PC-3 (cell line): ENCODE data around the gene E2F3. TPM values are rescaled to one million over a fixed set of nuclear protein-coding genes. Genes with fewer than 3 reads are reported as not detected.
A peak's percentile ranks its signal among the peaks of the same experiment; 100 is the strongest.

Experiments used
- ATAC-seq: fragments of 200-7000 bp; cut with Tn5 transposase; 2 replicates; pipeline ENCODE4 v1.9.1; 2020; ENCODE audit warnings: mild to moderate bottlenecking, moderate library complexity
- BruUV-seq: library from RNA; stranded (reverse); fragments of 400-500 nt; replicated peaks from 2 replicates; lab custom pipeline; 2021; lab: Mats Ljungman, UMichigan
- CTCF ChIA-PET: fragments of 300-600 bp; sonication (Branson Sonifier 250); formaldehyde crosslinking; loops from one replicate; lab custom pipeline; 2022; ENCODE audit warnings: antibody characterized with exemption; lab: Charles Lee
- POLR2A ChIA-PET: fragments of 300-600 bp; sonication (Branson Sonifier 250); formaldehyde crosslinking; loops from one replicate; lab custom pipeline; 2022; ENCODE audit warnings: antibody characterized with exemption; ENCODE audit not compliant: unreplicated experiment; lab: Charles Lee
- DNase-seq: peaks from one replicate; pipeline ENCODE4 v3.0.0-alpha.2; 2015
- H2AFZ ChIP-seq: fragments of 300-600 bp; sonication (generic); 2 replicates; pipeline ENCODE4 v1.6.0; 2016; ENCODE audit warnings: antibody characterized with exemption, low read length
- H3F3A ChIP-seq: fragments of 300-600 bp; sonication (generic); one replicate; pipeline ENCODE4 v1.6.0; 2017; ENCODE audit warnings: antibody characterized with exemption, low read length, control low read depth, mild to moderate bottlenecking; ENCODE audit not compliant: unreplicated experiment
- H3K27ac ChIP-seq: fragments of 300-600 bp; sonication (generic); 2 replicates; pipeline ENCODE4 v1.5.1; 2016; ENCODE audit warnings: mild to moderate bottlenecking, low read length
- H3K27me3 ChIP-seq: fragments of 300-600 bp; sonication (generic); 2 replicates; pipeline ENCODE4 v1.6.1; 2016; ENCODE audit warnings: low read length, mixed read lengths
- H3K36me3 ChIP-seq: fragments of 300-600 bp; sonication (generic); 2 replicates; pipeline ENCODE4 v1.6.1; 2016; ENCODE audit warnings: low read depth, mixed run types, low read length, mixed read lengths
- H3K4me1 ChIP-seq: fragments of 300-600 bp; sonication (generic); 2 replicates; pipeline ENCODE4 v1.5.1; 2016; ENCODE audit warnings: low read length; ENCODE audit not compliant: insufficient read depth
- H3K4me2 ChIP-seq: fragments of 300-600 bp; sonication (generic); 2 replicates; pipeline ENCODE4 v1.6.0; 2016; ENCODE audit warnings: low read length
- H3K4me3 ChIP-seq: fragments of 300-600 bp; sonication (generic); 2 replicates; pipeline ENCODE4 v1.5.1; 2016; ENCODE audit warnings: mild to moderate bottlenecking, low read length, mixed read lengths
- H3K79me2 ChIP-seq: fragments of 300-600 bp; sonication (generic); 2 replicates; pipeline ENCODE4 v1.6.1; 2017; ENCODE audit warnings: low read length, mixed read lengths
- H3K9ac ChIP-seq: fragments of 300-600 bp; sonication (generic); 2 replicates; pipeline ENCODE4 v1.6.0; 2016; ENCODE audit warnings: mild to moderate bottlenecking, low read length
- H3K9me2 ChIP-seq: fragments of 300-600 bp; sonication (generic); replicated peaks from 2 replicates; pipeline ENCODE4 v1.6.1; 2016; ENCODE audit warnings: mixed run types, low read length, mixed read lengths
- H3K9me3 ChIP-seq: fragments of 300-600 bp; sonication (generic); 2 replicates; pipeline ENCODE4 v1.6.1; 2016; ENCODE audit warnings: low read length, mixed read lengths
- H4K20me1 ChIP-seq: fragments of 300-600 bp; sonication (generic); 2 replicates; pipeline ENCODE4 v1.6.1; 2016; ENCODE audit warnings: low read length, mixed read lengths
- CTCF ChIP-seq: fragments of 300-600 bp; sonication (generic); conservative IDR thresholded peaks from 2 replicates; pipeline ENCODE4 v1.5.1; 2017; ENCODE audit warnings: antibody characterized with exemption, low read depth, mild to moderate bottlenecking, low read length
- EZH2 ChIP-seq: fragments of 300-600 bp; sonication (generic); IDR thresholded peaks from one replicate; pipeline ENCODE4 v1.6.1; 2017; ENCODE audit warnings: antibody characterized with exemption, mild to moderate bottlenecking, low read length; ENCODE audit not compliant: unreplicated experiment
- EZH2phosphoT487 ChIP-seq: fragments of 300-600 bp; sonication (generic); IDR thresholded peaks from 2 replicates; pipeline ENCODE4 v1.6.1; 2018; ENCODE audit warnings: mild to moderate bottlenecking, antibody characterized with exemption, low read length, borderline replicate concordance
- intact Hi-C: fragments of 100-400 bp; cut with micrococcal nuclease; formaldehyde crosslinking; loops from 2 replicates; pipeline ENCODE4 v1.9.0; 2023
- total RNA-seq: library from RNA; depleted of rRNA; stranded (reverse); fragments of >200 nt; gene quantifications from 2 replicates; pipeline ENCODE4 v1.2.3, GENCODE V29; 2014

E2F3 gene
- total RNA-seq, 1 experiment from 2014 or later: 8.8 TPM

DNA sequence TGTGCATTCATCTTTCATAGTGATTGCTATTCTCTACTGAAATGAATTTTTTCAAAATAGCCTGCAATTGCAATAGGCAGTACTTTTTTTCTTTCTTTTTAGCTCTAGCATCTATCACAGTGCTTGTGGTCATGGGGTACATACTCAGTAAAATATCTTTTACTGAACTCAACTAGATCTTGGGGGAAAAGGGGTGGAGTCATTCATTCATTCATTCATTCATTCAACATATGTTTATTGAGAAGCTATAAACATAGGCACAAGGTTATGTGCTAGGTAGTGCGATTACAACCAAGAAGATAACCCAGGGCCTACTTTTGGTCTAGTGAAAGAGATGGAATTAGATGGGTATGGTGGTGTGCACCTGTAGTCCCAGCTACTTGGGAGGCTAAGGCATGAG, 131.2 kb downstream of the E2F3 start:
- H3K4me2 ChIP-seq: no peak overlapping the region
- CTCF ChIA-PET: interaction anchor here (0.5 kb wide), 1 partner anchor 128 kb away, joined by 5 read pairs; no protein-coding TSS in a partner anchor
- H3K27me3 ChIP-seq: no peaks in the 10 kb centered on the region
- no peaks in the 10 kb centered on the region for H3K36me3 ChIP-seq
- ATAC-seq (no peak), DNase-seq (no peak)
- no peaks in the 10 kb centered on the region for H4K20me1 ChIP-seq
- no peak overlapping the region for H3K4me3 ChIP-seq
- H3K9me2 ChIP-seq: no peaks in the 10 kb centered on the region
- H3F3A ChIP-seq: no peaks in the 10 kb centered on the region
- BruUV-seq: no TSS peak
- POLR2A ChIA-PET: no interaction called here
- no peak overlapping the region for H2AFZ ChIP-seq
- TF ChIP-seq CTCF: no peak
- TF ChIP-seq EZH2phosphoT487: no peak
- TF ChIP-seq EZH2: no peak
- H3K9me3 ChIP-seq: no peaks in the 10 kb centered on the region
- H3K27ac ChIP-seq: no peak overlapping the region
- peaks cover 34% of the 10 kb centered on the region for H3K79me2 ChIP-seq
- H3K9ac ChIP-seq: no peak overlapping the region
- intact Hi-C loops: loop anchor here (10.0 kb wide), 1 partner anchor 318 kb away; the partner anchor contains the start of gene MBOAT1
- H3K4me1 ChIP-seq: peaks cover 17% of the 10 kb centered on the region

GRCh38 chr6:20533746-20534294, 132.1 kb downstream of the E2F3 start:
- TF ChIP-seq CTCF: no peak
- TF ChIP-seq EZH2: no peak
- TF ChIP-seq EZH2phosphoT487: no peak
- Histone ChIP-seq H3K9ac (peak overlapping the region; percentile 89), H3K4me1 (peaks cover 13% of the 10 kb centered on the region), H3K9me3 (no peaks in the 10 kb centered on the region), H3K27me3 (no peaks in the 10 kb centered on the region), H3K36me3 (no peaks in the 10 kb centered on the region), H3F3A (no peaks in the 10 kb centered on the region), H4K20me1 (no peaks in the 10 kb centered on the region), H3K27ac (no peak overlapping the region), H3K4me3 (peak overlapping the region; percentile 89), H2AFZ (peak overlapping the region; percentile 85), H3K79me2 (peaks cover 43% of the 10 kb centered on the region), H3K9me2 (no peaks in the 10 kb centered on the region), H3K4me2 (peak overlapping the region; percentile 86)
- intact Hi-C loops: loop anchor here (10.0 kb wide), 1 partner anchor 319 kb away; the partner anchor contains the start of gene MBOAT1
- ChIA-PET CTCF (interaction anchor here (0.6 kb wide), 1 partner anchor 242 kb away, joined by 4 read pairs; no protein-coding TSS in a partner anchor), POLR2A (no interaction called here)
- DNase-seq (no peak), ATAC-seq (peak; percentile 44)
- TSS peak; percentile 42 for BruUV-seq
